NCI-H748 treated with DMSO at 0.1 percent for 48 hours (cell line): ENCODE data around the gene LRRC3C.

ENCODE experiments used
- DNase-seq: peaks from one replicate; lab custom pipeline; 2025; lab: John Stamatoyannopoulos, UW

Gene LRRC3C

GRCh38 chr17:39950871-39951348, 23.4 kb downstream of the LRRC3C start:
- no peak for DNase-seq

- no peak for DNase-seq
Observed at GRCh38 chr17:39951924-39952679, 24.6 kb downstream of the LRRC3C start.

- peak; percentile 92 for DNase-seq
Observed at GRCh38 chr17:39952680-39953470, 25.3 kb downstream of the LRRC3C start.

GRCh38 chr17:39953471-39953888, 25.9 kb downstream of the LRRC3C start:
- DNase-seq: no peak

- no peak for DNase-seq
Observed at GRCh38 chr17:39954876-39955275, 27.3 kb downstream of the LRRC3C start.

- DNase-seq: no peak
Observed at GRCh38 chr17:39955726-39956225, 28.2 kb downstream of the LRRC3C start.

- no peak for DNase-seq
Observed at GRCh38 chr17:39960524-39961041, 33.1 kb downstream of the LRRC3C start.

- no peak for DNase-seq
Observed at GRCh38 chr17:39962642-39963220, 35.2 kb downstream of the LRRC3C start, which contains the start of gene GSDMA. TSS of gene GSDMA (plus strand) at chr17:39963004. CDS start at chr17:39965688, 2,684 bp downstream.

- no peak for DNase-seq
Observed at GRCh38 chr17:39963829-39964228, 36.3 kb downstream of the LRRC3C start.

GRCh38 chr17:39965017-39965699, 37.6 kb downstream of the LRRC3C start:
- no peak for DNase-seq

- no peak for DNase-seq
Observed at GRCh38 chr17:39966771-39967170, 39.2 kb downstream of the LRRC3C start.

GRCh38 chr17:39968761-39969160, 41.2 kb downstream of the LRRC3C start:
- no peak for DNase-seq

GRCh38 chr17:39969375-39969774, 41.8 kb downstream of the LRRC3C start:
- no peak for DNase-seq

GRCh38 chr17:39970157-39970692, 42.7 kb downstream of the LRRC3C start:
- no peak for DNase-seq

GRCh38 chr17:39971076-39971603, 43.6 kb downstream of the LRRC3C start:
- no peak for DNase-seq

GRCh38 chr17:39972271-39972670, 44.7 kb downstream of the LRRC3C start:
- no peak for DNase-seq

- no peak for DNase-seq
Observed at GRCh38 chr17:39973496-39973895, 46.0 kb downstream of the LRRC3C start.

GRCh38 chr17:39974433-39974832, 46.9 kb downstream of the LRRC3C start:
- no peak for DNase-seq

GRCh38 chr17:39975801-39976200, 48.3 kb downstream of the LRRC3C start:
- no peak for DNase-seq

- DNase-seq: no peak
Observed at GRCh38 chr17:39979016-39979670, 51.6 kb downstream of the LRRC3C start.
